HCT116 (cell line): Measurements from ENCODE around the gene PWWP2B. TPM values are rescaled to one million over a fixed set of nuclear protein-coding genes. Genes with fewer than 3 reads are reported as not detected.

ENCODE experiments used
- ATAC-seq: fragments of 200-7000 bp; cut with Tn5 transposase; 2 replicates; pipeline ENCODE4 v1.9.1; 2020; ENCODE audit warnings: mild to moderate bottlenecking, moderate library complexity
- BruUV-seq: library from RNA; stranded (reverse); fragments of 400-500 nt; replicated peaks from 2 replicates; lab custom pipeline; 2021; lab: Mats Ljungman, UMichigan
- CTCF ChIA-PET: fragments of 300-600 bp; sonication (Branson Sonifier 250); formaldehyde crosslinking; loops from one replicate; lab custom pipeline; 2021; ENCODE audit warnings: antibody characterized with exemption; lab: Charles Lee
- POLR2A ChIA-PET: fragments of 300-600, 350-600 bp; sonication (Branson Sonifier 250); formaldehyde crosslinking; loops from one replicate; lab custom pipeline; 2021; ENCODE audit warnings: antibody characterized with exemption; lab: Charles Lee
- RAD21 ChIA-PET, 2 experiments: fragments of 300-600 bp; sonication (Branson Sonifier 250); formaldehyde crosslinking; loops; one replicate each; lab custom pipeline; 2023; ENCODE audit warnings: low total read pairs in 2 of 2; ENCODE audit not compliant: uncharacterized antibody in 2 of 2, unreplicated experiment in 2 of 2, low non-redundant PET in 1 of 2; lab: Charles Lee
- DNase-seq: peaks from one replicate; pipeline ENCODE4 v3.0.0-alpha.2; 2010; ENCODE audit warnings: low read depth, low spot score
- H2AFZ ChIP-seq: fragments of 200-600 bp; shearing (Covaris generic), sonication (generic); 2 replicates; pipeline ENCODE4 v1.6.1; 2017; ENCODE audit warnings: low read depth, mixed run types, mixed read lengths, antibody characterized with exemption, low read length; ENCODE audit not compliant: poor library complexity, severe bottlenecking
- H3K27ac ChIP-seq: 2 replicates; pipeline ENCODE4 v1.5.1; 2012; ENCODE audit warnings: low read depth, low read length
- H3K27me3 ChIP-seq: fragments of 200-600 bp; sonication (generic); 2 replicates; pipeline ENCODE4 v1.6.1; 2016; ENCODE audit warnings: mixed run types, low read length, mixed read lengths; ENCODE audit not compliant: insufficient read depth
- H3K36me3 ChIP-seq, 2 experiments: fragments of 200-500 bp in 1 of 2; fragments of 200-600 bp in 1 of 2; sonication (Bioruptor generic) in 1 of 2; sonication (generic) in 1 of 2; 2 replicates each; pipeline versions ENCODE4 v1.5.1 to v1.6.1; 2014 to 2016; ENCODE audit warnings: low read length in 2 of 2, inconsistent platforms in 1 of 2, mixed read lengths in 1 of 2, mixed run types in 1 of 2; ENCODE audit not compliant: insufficient read depth in 2 of 2, control insufficient read depth in 1 of 2
- H3K4me1 ChIP-seq, 2 experiments: fragments of 200-600 bp in 1 of 2; sonication (generic) in 1 of 2; 2 replicates each; pipeline versions ENCODE4 v1.5.1 to v1.6.1; 2012 to 2017; ENCODE audit warnings: low read length in 2 of 2, inconsistent platforms in 1 of 2, mild to moderate bottlenecking in 1 of 2, mixed read lengths in 1 of 2, mixed run types in 1 of 2, moderate library complexity in 1 of 2; ENCODE audit not compliant: insufficient read depth in 2 of 2, control insufficient read depth in 1 of 2
- H3K4me2 ChIP-seq: fragments of 200-600 bp; sonication (generic); 2 replicates; pipeline ENCODE4 v1.6.1; 2017; ENCODE audit warnings: mixed run types, low read length, mixed read lengths
- H3K4me3 ChIP-seq, 2 experiments: fragments of 200-600 bp in 1 of 2; sonication (generic) in 1 of 2; replicated peaks in 1 of 2; 2 replicates each; pipeline ENCODE4 v1.5.1; 2011 to 2016; ENCODE audit warnings: low read length in 2 of 2, control low read depth in 1 of 2, low read depth in 1 of 2, mild to moderate bottlenecking in 1 of 2, mixed read lengths in 1 of 2, mixed run types in 1 of 2
- H3K79me2 ChIP-seq: fragments of 200-600 bp; sonication (generic); 2 replicates; pipeline ENCODE4 v1.6.1; 2017; ENCODE audit warnings: mild to moderate bottlenecking, mixed run types, low read length, moderate library complexity, mixed read lengths; ENCODE audit not compliant: insufficient read depth
- H3K9ac ChIP-seq: fragments of 200-600 bp; sonication (generic); 2 replicates; pipeline ENCODE4 v1.6.1; 2016; ENCODE audit warnings: low read length, mixed read lengths
- H3K9me2 ChIP-seq: fragments of 200-600 bp; sonication (generic), shearing (Covaris generic); 2 replicates; pipeline ENCODE4 v1.6.1; 2017; ENCODE audit warnings: mixed run types, mild to moderate bottlenecking, moderate library complexity; ENCODE audit not compliant: insufficient read depth
- H3K9me3 ChIP-seq, 2 experiments: fragments of 200-500 bp in 1 of 2; fragments of 200-600 bp in 1 of 2; sonication (Bioruptor generic) in 1 of 2; sonication (generic) in 1 of 2; 2 replicates each; pipeline ENCODE4 v1.6.1; 2014 to 2017; ENCODE audit warnings: low read length in 2 of 2, mixed read lengths in 2 of 2, inconsistent platforms in 1 of 2, low read depth in 1 of 2, mild to moderate bottlenecking in 1 of 2, mixed run types in 1 of 2, moderate library complexity in 1 of 2; ENCODE audit not compliant: control insufficient read depth in 1 of 2, insufficient read depth in 1 of 2
- H4K20me1 ChIP-seq: fragments of 200-600 bp; sonication (generic), shearing (Covaris generic); 2 replicates; pipeline ENCODE4 v1.6.1; 2017; ENCODE audit warnings: mixed run types, mild to moderate bottlenecking, moderate library complexity; ENCODE audit not compliant: insufficient read depth
- CBX3 ChIP-seq: IDR thresholded peaks from 2 replicates; pipeline ENCODE4 v1.6.1; 2012; ENCODE audit warnings: low read depth
- CEBPB ChIP-seq: IDR thresholded peaks from 2 replicates; pipeline ENCODE4 v1.6.1; 2012; ENCODE audit warnings: low read depth
- CTCF ChIP-seq, 3 experiments: fragments of 200-600 bp in 1 of 3; sonication (generic) in 1 of 3; IDR thresholded peaks in 2 of 3; conservative IDR thresholded peaks in 1 of 3; 2 replicates each; pipeline ENCODE4 v1.5.1; 2012 to 2017; ENCODE audit warnings: low read depth in 2 of 3, low read length in 2 of 3, antibody characterized with exemption in 1 of 3, borderline replicate concordance in 1 of 3, control low read depth in 1 of 3, mild to moderate bottlenecking in 1 of 3, mixed read lengths in 1 of 3, mixed run types in 1 of 3, moderate library complexity in 1 of 3; ENCODE audit not compliant: insufficient read depth in 1 of 3
- EGR1 ChIP-seq: IDR thresholded peaks from 2 replicates; pipeline ENCODE4 v1.6.1; 2012; ENCODE audit warnings: low read depth
- EZH2 ChIP-seq: fragments of 200-600 bp; sonication (generic); IDR thresholded peaks from 2 replicates; pipeline ENCODE4 v1.6.1; 2017; ENCODE audit warnings: antibody characterized with exemption, mixed run types
- EZH2phosphoT487 ChIP-seq: fragments of 200-600 bp; IDR thresholded peaks from 2 replicates; pipeline ENCODE4 v1.6.1; 2018; ENCODE audit warnings: antibody characterized with exemption, borderline replicate concordance
- FOSL1 ChIP-seq: IDR thresholded peaks from 2 replicates; pipeline ENCODE4 v1.6.1; 2012; ENCODE audit warnings: low read depth
- POLR2A ChIP-seq: IDR thresholded peaks from 2 replicates; pipeline ENCODE4 v1.7.0; 2011; ENCODE audit warnings: borderline replicate concordance; ENCODE audit not compliant: insufficient read depth, insufficient read length; ENCODE audit errors: extremely low read depth
- POLR2AphosphoS5 ChIP-seq: IDR thresholded peaks from 2 replicates; pipeline ENCODE4 v1.6.1; 2011; ENCODE audit warnings: mild to moderate bottlenecking, low read depth, low read length, moderate library complexity
- TCF7L2 ChIP-seq: IDR thresholded peaks from 2 replicates; pipeline ENCODE4 v1.7.0; 2011; ENCODE audit warnings: borderline replicate concordance, inconsistent platforms; ENCODE audit not compliant: insufficient read depth, insufficient read length; ENCODE audit errors: extremely low read depth
- YY1 ChIP-seq: IDR thresholded peaks from 2 replicates; pipeline ENCODE4 v1.6.1; 2011; ENCODE audit warnings: low read length, low read depth, moderate library complexity, mild to moderate bottlenecking; ENCODE audit not compliant: insufficient replicate concordance; ENCODE audit errors: extremely low read depth
- intact Hi-C: fragments of 100-400 bp; cut with micrococcal nuclease; formaldehyde crosslinking; loops from 2 replicates; pipeline ENCODE4 v1.10.0; 2022
- total RNA-seq: library from RNA; stranded (reverse); gene quantifications from one replicate; pipeline ENCODE4 v1.2.1, GENCODE V29; 2021; ENCODE audit not compliant: unreplicated experiment
- TF ChIP-seq, protein P1 (sequence below): IDR thresholded peaks from 2 replicates; pipeline ENCODE4 v1.6.1; 2012

PWWP2B gene
- total RNA-seq, 1 experiment from 2014 or later = 13.9 TPM

DNA sequence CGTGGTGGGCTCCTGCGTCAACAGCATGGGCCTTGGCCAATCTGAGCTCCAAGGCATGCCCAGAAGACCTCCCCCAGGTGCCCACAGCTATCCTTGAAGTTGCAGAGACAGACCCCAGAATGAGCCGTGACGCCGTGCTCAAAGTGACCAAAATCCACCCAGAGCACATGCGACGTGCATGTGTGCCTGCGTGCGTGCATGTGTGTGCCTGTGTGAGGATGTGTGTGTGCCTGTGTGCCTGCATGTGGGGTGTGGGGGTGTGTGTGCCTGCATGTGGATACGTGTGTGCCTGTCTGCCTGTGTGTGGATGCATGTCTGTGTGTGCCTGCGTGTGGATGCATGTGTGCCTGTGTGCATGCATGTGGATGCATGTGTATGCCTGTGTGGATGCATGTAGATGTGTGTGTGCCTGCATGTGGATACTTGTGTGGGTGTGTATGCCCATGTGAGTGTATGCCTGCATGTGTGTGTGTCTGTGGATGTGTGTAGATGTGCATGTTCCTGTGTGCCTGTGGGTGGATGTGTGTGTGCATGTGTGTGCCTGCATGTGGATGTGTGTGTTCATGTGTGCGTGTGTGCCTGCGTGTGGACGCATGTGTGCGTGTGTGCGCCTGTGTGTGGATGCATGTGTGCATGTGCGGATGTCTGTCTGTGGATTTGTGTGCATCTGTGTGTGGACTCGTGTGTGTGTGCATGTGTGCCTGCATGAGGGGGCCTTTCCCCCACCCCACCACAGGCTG lies 42.6 kb downstream of the PWWP2B start:
- no peak overlapping the region for H3K27ac ChIP-seq
- ChIA-PET POLR2A (no interaction called here), RAD21 (no interaction called here), CTCF (no interaction called here)
- no TSS peak for BruUV-seq
- intact Hi-C loops = no loop called here
- H3K9me3 ChIP-seq = no peaks in the 10 kb centered on the region
- no peaks in the 10 kb centered on the region for H3K9me2 ChIP-seq
- no peak for ATAC-seq
- H3K4me1 ChIP-seq = peaks cover 3 to 10% of the 10 kb centered on the region in 2 experiments; a peak in 3 of 4 replicates
- no peak overlapping the region for H3K4me2 ChIP-seq
- TF ChIP-seq EZH2 (no peak), CBX3 (no peak), EZH2phosphoT487 (no peak), TCF7L2 (no peak), YY1 (no peak), EGR1 (no peak)
- DNase-seq = no peak
- no peaks in the 10 kb centered on the region for H3K79me2 ChIP-seq
- H4K20me1 ChIP-seq = no peaks in the 10 kb centered on the region
- no peaks in the 10 kb centered on the region for H3K27me3 ChIP-seq
- no peak overlapping the region for H3K9ac ChIP-seq
- no peak overlapping the region for H3K4me3 ChIP-seq
- H2AFZ ChIP-seq = no peak overlapping the region
- no peaks in the 10 kb centered on the region for H3K36me3 ChIP-seq

DNA sequence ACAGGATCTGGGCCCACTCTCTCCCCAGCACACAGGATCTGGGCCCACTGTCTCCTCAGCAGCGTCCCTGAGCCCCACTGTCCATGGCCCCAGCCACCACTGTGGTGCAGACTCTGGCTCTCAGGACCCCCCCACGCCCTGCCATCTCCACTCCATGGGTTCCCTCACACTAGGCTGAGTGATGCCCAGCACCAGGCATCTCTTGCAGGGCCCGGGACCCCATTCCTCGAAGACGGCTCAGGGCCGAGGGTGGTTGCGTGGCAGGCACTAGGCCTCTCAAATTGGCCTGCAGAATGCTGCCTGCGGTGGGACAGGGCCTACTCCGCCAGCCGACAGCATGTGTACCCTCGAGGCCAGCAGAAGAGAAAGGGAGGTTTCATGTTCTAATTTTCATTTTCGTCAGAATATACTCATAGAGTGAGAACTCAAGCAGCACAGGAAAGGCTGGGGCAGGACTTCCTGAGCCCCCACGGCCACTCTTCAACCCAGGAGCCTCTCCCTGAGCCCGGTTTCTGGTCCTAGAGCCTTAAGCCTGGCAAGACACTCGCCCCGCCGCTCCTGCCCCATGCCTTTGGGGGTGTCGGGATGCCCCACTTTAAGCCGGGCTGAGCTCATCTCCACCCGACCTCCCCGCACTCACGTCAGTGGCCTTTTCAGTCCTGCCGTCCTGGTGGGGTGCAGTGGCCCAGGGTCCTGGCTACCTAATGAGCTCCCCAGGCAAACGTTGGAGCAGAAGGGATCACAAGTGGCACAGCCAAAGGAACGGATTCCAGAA lies 44.0 kb downstream of the PWWP2B start:
- ChIA-PET CTCF (no interaction called here), RAD21 (no interaction called here), POLR2A (no interaction called here)
- no peak for TF ChIP-seq POLR2A
- no peak for TF ChIP-seq CTCF (IDR thresholded peaks at IDR 0.05 in 2 of 3, conservative IDR thresholded peaks at IDR 0.05 in 1 of 3; ENCODE audit: borderline replicate concordance in 1 of 3, insufficient read depth in 1 of 3, low read depth in 2 of 3, low read length in 2 of 3)
- TF ChIP-seq CBX3 = no peak
- no peak for TF ChIP-seq EGR1
- TF ChIP-seq, protein P1, sequence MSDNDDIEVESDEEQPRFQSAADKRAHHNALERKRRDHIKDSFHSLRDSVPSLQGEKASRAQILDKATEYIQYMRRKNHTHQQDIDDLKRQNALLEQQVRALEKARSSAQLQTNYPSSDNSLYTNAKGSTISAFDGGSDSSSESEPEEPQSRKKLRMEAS = no peak
- TF ChIP-seq POLR2AphosphoS5 = no peak
- no peak for TF ChIP-seq FOSL1
- no peak for TF ChIP-seq CEBPB
- intact Hi-C loops = no loop called here
- H4K20me1 ChIP-seq = no peaks in the 10 kb centered on the region
- H3K27ac ChIP-seq = no peak overlapping the region
- no peak for ATAC-seq
- no peaks in the 10 kb centered on the region for H3K9me2 ChIP-seq
- no peak overlapping the region for H2AFZ ChIP-seq
- no peaks in the 10 kb centered on the region for H3K36me3 ChIP-seq
- H3K79me2 ChIP-seq = no peaks in the 10 kb centered on the region
- H3K27me3 ChIP-seq = no peaks in the 10 kb centered on the region
- no peak for DNase-seq
- H3K9me3 ChIP-seq = no peaks in the 10 kb centered on the region
- no TSS peak for BruUV-seq
- no peak overlapping the region for H3K4me2 ChIP-seq
- H3K4me1 ChIP-seq = peaks cover 16 to 24% of the 10 kb centered on the region in 2 experiments
- H3K9ac ChIP-seq = no peak overlapping the region
- H3K4me3 ChIP-seq = no peak overlapping the region
